Measurements from ENCODE around the gene XPO6.

Gene XPO6

DNA sequence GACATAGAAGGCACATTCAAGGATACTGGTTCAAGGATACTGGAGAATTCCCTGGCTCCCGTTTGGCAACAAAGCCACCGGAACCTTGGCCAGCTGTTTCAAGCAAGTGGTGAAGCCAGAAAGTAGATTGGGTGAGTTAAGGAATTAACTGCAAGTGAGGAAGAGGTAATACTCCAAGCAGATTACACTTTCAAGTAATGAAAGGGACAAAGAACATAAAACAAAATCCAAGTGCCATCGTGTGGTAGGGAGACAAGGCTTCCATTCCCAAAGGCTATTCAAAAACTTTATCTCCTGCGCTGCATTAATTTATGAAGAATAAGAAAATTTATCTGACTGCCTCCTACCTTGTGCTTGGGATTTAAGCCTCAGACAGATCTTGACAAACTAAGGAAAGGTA is 27.8 kb downstream of the XPO6 start:
- DNase-seq: no peak

DNA sequence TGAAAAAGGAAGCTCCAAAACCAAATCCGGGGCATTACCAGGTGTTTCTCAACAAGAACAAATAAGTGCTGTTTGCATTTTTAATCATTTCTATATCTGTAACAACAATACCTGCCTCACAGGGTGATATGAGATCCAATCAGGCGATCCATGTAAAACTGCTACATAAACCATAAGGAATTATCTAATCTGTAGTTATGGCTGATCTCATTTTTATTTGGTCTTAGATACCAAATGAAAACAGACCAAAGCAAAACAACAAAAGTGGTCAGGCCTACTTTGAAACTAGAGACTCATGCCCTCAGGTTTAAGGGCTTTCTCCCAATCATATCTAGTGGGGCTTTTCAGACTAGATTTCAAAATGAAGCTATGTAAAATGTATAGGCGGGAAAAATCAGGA is 28.3 kb downstream of the XPO6 start:
- no peak for DNase-seq

DNA sequence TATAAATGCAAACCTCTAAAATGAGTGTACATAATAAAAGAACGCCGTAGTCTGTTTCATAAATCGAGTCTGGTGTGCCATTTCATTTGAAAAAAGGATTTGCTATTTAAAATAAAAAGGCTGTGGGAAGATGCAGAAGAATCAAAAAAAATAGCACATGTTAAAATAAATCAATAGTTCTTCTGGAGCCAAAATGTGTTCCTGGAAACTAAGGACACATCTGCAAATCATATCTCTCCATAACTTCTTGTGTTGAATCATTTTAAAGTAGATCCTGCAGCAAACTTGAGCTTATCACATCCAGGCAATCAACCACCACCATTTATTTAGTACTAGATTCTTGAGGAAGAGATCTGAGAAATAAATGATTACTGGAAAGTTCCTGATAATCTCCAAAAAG is 29.0 kb downstream of the XPO6 start:
- no peak for DNase-seq

DNA sequence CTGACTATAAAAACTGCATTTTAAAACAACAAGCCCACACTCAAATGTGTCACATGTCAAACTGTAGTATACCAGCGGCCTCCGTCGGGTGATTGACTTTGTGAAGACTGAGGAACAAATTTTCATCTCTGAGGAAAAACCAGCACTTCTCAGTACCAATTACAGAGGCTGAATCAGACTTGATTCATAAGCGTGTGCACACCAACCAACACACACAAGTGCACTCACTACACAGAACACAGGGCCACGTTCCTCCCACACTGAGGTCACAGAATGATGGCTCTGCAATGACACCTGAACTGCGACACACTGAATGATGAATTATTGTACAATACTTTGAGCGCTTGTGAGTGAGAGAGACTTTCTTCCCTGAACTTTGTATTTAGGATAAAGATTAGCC is 29.6 kb downstream of the XPO6 start:
- no peak for DNase-seq

DNA sequence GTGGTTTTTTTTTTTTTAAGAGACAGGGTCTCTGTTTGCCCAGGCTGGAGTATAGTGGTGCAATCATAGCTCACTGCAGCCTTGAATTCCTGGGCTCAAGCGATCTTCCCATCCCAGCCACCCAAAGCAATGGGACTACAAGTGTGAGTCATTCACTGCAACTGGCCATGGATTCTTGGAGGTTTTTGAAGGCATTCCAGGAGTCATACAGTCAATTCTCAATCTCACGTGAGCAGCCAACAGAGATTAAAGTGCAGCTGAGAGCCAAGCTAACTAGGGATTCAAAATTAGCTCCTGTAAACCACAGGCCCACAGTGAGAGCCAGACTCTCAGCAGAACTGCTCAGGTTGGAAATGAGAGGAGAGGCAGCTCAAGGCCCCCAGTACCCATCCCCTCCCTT is 30.2 kb downstream of the XPO6 start:
- no peak for DNase-seq

DNA sequence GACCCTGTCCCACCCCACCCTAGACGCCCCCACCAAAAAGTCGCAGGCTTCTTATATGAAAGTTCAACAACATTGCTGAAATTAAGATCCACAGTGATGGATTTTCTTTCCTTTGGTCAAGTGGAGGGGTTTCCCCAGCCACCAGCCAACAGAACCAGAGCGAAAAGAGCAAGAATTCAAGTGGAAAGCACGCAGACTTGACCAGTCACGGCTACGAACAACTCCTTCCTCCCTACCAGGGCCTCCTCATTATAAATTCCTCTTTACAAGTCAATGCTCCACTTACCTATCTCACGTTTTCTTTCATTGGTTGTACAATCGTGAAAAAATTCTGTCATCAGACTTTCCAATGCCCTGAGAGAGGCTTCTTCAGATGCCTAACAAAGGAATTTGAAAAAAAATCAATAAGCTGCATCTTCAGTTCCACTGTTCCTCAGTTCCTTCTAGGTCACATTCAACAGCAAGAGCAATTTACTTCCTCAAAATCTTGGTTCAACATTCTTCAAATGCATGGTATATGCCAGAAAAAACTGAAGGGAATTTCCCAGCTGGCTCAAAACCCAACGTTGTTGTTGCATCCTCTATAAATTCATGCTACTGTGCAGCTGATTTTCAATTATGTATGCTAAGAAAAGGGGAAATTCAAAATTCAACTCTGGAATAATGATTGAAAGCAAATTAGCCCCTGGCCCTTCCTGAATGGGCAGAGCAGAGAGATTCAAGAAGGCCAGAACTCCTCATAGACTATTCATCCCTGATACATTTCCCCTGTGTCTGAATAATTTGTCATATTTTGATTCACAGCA is 30.9 kb downstream of the XPO6 start:
- DNase-seq: no peak

DNA sequence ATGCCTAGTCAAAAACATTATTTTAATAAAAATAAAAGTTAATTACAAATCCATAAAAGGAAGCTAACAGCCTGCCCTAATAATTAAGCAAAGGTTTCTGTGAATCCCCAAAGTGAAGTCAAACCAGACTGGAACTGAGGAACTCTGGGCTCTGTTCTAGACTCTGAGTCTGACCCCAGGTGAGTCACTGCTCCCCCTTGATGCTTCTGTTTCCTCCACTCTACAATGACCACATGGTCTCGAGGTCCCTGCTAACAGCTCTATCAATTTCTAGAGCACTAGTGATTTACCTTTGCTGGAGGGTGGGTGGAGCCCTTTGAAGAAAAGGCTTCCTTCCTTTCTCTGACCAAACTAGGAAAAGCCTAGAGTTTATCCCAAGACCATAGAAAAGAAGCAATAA is 32.4 kb downstream of the XPO6 start:
- DNase-seq: no peak

DNA sequence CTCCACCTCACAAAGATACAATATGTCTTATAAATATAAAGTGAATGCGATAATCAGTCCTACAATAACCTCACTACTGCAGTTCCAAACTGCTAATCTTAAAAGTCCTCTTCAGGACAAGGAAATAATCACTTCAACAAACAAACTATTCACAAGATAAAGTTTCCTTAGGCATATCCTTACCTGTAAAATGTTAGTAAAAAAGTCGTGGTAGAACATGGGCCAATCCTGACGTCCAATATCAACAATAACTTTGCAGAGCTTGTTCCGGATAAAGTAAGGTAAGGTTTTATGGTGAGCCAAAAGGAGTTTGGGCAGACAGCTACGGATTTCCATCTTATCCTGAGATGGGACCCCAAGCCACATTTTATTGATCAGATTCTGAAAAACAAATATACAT is 36.0 kb downstream of the XPO6 start:
- DNase-seq: no peak

DNA sequence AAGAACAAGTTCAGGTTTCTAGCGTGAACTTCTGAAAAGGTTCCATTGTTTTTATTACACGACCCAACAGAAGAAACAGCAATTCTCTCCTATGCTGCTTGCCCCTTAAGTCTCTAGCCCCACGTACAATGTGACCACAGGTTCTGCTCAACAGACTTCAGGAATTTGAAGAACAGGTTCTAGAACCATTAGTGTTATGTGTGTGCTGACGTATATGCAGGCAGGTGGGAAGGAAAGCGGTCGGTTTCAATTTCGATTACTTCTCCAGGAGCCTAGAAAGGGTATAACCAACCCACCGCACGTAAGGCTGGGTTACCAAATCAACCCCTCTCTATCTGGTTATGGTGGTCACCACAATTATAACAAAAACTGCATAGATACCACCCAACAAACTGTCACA is 39.4 kb downstream of the XPO6 start:
- DNase-seq: no peak

DNA sequence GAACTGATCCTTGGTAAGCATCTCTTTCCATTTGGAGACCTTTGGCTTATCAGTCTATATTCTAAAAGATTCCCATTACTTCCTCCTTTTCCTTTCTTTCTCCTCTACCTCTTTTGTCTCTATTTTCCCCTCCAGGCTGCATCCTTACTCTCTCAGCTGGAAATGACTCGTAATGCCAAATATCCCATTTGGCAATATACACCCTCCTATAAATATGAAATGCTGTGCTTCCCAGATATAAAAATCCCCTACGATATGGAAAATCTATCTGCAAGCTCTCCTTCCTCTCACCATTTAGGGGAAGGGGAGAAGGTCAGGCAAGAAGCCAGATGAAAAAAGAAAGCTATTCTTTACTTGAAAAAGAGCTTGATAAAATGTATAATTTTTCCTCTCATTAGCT is 39.9 kb downstream of the XPO6 start:
- DNase-seq: no peak

DNA sequence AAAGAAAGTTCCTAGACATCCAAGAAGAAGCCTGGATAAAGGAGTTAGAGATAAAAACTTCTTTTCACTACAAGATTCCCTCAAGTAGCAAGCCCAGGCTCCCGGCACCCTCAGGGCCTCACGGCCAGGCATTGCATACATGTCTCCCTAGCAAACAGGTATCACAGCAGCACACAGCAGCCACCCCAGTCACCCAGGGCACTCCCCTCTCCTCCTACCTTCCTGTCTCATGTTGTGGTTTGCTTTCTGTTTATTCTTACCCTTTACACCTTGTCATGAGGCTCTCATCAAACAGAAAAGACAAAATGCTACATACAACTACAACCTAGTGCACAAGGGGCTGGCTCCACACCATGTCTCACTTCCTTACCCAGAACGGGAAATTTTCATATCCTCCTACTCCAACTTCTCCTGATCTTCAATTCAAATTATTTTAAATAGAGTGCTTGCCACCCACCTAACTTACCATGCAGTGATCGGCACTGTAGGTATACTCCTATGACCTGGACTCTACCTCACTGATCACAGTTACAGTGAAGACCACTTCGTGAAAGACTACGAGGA is 42.7 kb downstream of the XPO6 start:
- DNase-seq: no peak

DNA sequence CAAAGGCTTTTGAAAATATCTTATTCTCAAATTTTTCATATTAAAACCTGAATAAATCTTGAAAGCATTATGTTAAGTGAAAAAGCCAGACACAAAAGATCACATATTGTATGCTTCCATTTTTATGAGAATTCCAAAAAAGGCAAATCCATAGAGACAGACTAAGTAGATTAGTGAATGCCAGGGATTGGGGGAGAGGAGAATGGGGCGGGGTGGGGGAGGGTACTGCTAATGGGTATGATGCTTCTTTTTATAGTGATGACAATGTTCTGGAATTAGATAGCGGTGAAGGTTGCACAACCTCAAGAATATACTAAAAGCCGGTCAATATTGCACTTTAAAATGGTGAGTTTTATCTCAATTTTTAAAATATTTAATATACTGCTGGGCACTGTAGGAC is 44.0 kb downstream of the XPO6 start:
- no peak for DNase-seq

DNA sequence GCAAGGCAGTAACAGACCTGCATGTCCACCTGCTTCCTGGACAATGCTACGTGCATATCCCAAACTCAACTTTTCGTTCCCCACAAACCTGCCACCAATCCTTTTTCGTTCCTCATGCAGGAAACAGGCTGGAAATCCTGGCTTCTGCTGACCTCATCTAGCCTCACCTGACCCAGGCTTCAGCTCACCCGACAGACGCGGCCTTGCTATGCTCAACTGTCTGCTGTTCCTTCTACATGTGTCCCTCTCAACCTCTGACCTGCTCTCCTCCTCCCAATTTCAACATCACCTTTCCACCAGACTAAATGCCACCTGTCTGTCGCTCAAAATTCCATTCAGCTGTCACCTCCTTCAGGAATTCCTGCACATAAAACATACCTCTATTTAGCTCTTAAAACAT is 44.5 kb downstream of the XPO6 start:
- DNase-seq: no peak

DNA sequence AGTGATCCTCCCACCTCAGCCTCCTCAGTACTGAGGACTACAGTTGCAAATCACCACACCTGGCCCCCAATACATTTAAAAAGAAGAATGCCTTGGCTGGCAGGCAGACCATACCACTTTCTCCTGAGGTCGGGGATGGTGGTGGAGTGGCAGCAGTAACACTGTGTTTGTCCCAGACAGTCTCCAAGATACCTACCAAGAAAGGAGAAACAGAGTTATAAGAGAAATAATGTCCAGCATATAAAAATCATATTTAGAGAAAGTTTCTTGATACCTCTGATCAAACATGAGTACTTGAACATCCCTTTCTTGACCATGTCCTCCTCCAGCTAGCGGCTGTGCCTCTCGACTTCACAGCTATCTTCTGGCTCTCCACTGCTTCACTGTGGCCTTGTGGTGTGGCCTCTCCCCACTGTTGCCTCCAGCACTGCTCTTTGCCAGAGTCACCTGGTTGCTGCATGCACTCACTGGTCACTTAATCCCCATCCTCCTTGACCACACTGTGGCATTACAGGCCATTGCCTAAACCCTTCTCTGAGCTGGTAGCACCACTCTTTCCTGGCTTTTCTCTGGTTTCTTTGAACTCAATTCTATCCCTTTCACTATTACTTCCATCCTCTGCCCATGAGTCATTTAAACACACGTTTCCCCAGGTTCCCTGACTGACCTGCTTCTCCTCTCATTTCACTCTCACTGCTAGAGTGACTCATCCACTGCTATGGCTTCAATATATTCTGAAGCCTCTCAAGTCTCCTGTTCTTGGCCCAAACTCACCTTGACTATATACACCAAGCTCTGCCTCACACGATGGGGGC is 45.2 kb downstream of the XPO6 start:
- no peak for DNase-seq

DNA sequence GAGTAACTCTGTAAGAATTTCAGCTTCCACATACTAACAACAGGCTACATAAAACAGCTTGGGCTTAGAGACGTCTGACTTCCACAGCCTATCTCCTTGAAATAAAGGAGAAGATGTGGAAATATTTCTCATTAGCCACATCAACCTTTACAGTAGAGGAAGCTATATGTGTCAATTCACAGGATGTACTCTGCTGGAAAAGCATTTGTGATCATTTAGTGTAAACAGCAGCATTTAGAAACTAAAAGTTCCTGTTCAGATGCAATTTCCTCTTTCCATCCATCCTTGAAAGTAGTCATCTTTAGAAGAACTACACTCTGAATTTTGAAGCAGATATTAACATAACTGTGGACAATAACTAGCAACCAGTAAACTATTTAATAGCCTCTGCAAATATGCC is 46.2 kb downstream of the XPO6 start:
- no peak for DNase-seq

DNA sequence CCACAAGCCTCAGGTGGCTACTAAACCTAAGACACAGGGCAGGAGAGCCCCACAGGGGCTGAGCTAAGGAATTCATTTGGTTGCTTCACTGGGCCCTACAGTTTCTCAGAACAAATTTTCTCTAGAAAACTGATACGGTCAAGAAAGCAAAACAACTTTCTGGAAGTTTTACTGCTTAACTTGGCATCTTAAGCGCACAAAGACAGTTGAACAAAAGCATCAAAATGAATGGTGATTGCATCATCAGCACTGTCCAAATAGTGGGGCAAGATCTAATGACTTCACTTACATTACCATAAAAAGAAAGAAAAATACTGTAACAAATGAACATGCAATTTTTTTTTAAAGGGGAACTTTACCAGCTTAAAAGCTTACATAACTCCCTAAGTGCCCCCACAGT is 47.6 kb downstream of the XPO6 start:
- DNase-seq: no peak

DNA sequence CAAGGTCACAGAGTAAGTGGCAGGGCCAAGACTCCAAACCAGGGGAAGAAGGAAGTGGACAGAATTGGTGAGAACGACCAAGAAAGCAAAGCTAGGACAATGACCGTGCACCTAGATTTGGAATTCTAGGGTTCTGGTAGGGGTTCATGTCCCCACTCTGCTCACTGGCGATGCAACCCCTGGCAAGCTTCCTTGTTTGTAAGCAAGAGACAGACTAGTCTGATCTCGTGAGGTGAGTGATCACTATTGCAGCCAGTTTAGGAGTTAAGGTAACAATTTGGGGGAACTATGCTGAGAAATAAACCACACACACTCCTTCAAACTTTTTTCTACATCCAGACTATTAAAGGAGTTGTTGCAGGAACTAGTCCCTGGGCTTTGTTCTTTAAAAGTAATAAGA is 48.1 kb downstream of the XPO6 start:
- no peak for DNase-seq

DNA sequence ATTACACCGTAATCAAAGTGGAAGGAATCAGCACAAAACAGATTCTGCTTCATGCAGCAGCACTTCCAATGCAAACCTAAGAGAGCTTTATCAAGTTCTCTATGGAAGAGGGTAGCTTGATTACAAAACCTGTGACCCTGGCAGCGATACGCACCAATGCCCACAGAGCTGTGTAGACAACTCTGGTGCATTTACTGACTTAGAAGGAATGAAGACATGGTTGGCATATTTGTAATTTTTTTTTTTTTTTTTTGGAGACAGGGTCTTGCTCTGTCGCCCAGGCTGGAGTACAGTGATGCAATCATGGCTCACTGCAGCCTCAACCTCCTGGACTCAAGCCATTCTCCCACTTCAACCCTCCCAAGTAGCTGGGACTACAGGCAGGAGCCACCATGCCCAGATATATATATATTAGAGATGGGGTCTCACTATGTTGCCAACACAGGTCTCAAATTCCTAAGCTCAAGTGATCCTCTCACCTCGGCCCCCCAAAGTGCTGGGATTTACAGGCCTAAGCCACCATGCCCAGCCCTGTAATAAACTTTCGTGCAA is 49.4 kb downstream of the XPO6 start:
- no peak for DNase-seq

DNA sequence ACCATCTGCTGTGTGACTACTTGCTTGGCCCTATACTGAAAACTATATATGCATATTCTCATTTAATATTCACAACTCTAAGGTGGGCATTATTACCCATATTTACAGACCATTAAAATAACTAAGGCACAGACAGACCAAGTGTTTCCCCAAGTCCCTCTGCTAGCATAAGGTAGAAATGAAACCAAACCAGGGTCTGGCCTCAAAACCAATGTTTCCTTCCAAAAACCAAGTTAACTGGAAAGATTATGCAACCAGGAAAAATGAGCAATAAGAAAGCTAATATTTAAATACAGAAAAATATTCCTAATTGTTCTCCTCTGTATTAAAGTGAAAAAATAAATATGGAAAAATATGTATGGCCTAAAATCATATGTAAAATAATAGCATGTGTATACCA is 50.1 kb downstream of the XPO6 start:
- DNase-seq: no peak

DNA sequence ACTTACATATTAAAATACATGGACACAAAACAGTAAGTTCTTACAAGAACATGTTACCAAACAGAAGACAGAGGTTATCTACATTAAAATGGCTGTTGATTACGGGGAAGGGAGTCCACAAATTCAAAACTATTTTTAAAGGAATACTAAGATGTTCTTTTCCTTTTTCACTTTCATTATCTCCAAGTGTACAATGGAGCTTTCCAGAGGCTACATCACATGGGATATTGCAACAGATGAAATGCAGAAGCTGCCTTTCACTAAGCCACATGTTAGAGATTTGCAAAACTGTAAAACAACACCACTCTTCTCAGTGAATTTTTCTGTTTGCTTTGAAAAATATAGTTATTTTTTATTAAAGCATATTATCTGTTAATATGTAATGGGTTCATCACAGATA is 53.6 kb downstream of the XPO6 start:
- DNase-seq: no peak

DNA sequence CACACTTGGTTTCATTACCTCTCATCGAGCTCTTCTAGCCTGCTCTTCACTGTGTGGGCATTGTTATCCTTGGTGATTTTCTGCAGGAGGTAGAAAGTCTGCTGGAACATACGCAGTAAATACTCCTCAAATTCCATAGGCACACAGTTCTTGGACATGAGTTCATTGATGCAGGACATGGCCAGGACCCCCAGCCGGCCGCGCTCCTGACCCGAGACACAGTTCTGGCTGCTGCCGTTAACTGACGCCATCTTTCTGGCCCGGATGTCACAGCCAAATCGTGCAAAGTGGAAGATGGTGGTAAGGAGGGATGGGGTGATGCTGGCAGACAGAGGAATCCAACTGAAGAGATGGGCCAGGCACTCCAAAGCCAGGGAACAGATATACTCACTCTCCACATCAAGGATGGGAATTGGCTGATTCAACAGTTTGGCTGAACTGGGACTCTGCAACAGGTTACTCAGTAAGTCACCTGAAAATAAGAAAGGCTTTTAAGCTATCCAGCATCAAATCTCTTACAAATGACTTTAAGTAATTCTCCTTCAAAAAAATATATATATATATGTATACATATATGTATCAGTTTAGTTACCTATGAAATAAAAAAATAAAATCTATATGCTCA is 55.6 kb downstream of the XPO6 start:
- no peak for DNase-seq

DNA sequence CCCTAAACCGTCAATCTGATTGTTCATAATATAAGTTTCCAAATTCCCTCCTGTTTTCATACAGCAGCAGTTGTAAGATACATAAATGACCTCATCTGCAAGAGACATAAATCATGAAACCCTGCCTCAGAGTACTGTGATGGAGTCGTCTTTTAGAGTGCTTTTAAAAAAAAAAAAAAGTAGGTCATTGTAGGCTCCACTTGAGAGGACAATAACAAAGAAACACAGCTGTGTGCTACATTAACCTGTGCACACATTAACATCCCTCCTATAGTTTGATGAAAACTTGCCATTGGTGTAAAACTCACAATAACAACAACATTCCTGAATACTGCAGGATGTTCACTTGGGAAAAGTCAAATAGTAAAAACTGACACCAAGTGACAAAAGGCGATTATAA is 56.5 kb downstream of the XPO6 start:
- DNase-seq: no peak

DNA sequence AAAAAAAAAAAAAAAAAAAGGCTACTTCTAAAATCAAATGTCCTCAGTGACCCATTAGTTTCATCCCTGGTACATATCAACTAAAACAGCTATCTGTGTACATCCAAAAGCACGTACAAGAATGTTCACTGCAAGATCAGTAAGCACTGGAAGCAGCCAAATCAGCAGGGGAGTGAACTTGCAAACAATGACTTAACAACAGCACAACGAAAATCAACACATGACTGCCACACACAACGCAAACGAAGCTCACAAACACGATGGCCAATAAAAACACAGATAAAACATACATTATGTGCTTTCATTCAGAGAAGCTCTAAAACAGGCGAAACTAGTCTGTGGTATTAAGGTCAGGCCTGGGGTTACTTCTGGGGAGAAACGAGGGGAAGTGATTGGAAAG is 60.6 kb downstream of the XPO6 start:
- DNase-seq: no peak
